NOMO-1 (cell line): ENCODE results near the gene RAB7B.
A peak's percentile ranks its signal among the peaks of the same experiment; 100 is the strongest.

Experiments
- DNase-seq, 2 experiments: peaks; one replicate each; lab custom pipeline; 2025; ENCODE audit not compliant: unreplicated experiment in 2 of 2; lab: John Stamatoyannopoulos, UW

Gene RAB7B

DNA sequence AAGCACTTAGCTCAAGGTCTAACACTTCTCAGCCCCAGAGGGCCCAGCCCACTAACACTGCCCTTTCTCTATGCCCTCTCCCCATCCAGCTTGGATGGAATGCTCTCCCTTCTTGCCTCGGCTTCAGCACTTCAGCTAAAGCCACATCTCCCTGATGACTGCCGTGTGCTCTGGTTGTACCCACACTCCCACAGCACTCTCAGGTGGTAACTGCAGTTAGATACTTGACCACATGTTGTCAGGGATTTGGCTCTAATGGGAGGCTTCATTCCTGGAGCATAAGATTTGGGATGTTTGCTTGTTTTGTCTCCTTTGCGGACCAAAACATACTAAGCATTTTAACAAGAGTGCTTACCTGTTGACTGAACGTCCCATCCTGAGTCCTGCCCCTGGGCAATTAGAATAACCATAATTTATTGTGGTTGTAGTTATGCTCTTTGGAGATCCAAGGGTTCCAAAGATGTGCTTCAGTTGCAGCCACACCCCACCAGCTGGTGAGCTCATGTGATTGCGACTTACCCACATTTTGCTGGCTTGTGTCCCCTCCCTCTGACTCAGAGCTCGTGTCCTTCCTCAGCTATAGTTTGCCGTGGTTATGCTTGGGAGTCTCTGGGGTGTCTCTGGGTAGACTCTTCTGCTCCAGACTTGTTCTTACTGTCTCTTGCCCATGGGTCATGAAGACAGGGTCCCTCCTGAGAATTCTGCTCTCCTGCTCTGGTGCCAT, 52.2 kb downstream of the RAB7B start:
- DNase-seq, result peak; percentile 32 to 42

DNA sequence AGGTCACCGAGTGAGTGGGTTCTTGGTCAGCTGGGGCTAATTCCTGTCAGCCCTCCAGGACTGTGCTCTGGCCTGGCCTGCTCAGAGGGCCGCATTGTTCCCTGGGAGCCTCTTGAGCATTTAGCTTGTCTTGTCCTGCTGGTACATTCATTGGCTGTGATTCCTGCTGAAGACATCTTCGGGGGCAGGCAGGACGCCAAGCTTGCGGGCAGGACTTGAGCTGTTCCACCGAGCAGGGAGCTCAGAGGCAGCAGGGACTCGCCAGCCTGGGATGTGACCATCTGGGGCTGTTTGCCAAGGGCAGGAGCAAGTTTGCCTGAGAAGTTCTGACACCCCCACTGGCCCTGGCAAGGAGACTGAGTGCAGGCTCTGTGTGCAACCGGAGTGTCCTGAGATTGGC, 52.9 kb downstream of the RAB7B start:
- DNase-seq, result no peak

DNA sequence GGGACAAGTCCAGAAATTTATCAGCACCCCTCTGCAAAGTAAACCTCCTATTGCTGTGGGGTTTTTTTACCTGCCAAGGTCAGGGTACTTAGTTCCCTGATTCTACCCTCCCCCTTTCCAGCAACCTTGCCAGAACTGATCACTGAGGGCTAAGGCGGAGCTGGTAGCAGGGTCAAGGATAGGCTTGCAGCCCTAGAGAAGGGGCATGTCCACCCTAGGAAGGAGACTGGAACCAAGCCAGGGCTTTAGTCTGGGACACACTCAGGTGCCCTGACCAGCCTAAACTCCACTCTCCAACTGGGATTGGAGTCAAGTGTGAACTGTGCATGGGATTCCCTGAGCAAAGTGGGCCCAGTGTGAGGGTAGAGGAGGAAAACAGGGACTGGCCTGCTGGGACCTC, 53.4 kb downstream of the RAB7B start:
- no peak for DNase-seq

DNA sequence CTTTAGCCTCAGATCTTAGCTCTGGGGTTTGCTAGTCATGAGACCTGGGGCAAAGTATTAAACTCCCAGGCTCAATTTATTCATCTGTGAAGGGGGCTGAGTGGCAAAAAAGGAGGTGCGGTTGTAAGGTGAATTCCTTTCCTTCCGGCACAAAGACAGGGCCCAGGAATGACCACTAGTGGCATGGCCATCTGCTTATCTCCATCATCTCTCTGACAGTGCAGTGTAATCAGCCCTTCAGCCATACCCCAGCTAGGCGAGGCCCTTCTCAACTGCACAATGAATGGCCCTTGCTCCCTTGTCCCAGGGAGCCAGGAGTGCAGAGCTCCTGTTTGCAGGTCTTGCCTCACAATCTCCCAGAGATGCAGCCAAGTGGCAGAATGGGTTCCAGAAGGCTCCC, 54.3 kb downstream of the RAB7B start:
- no peak for DNase-seq

- peak; percentile 60 to 69 for DNase-seq
These were observed 55.2 kb downstream of the RAB7B start for GRCh38 chr1:205948039-205948438.

GRCh38 chr1:205947024-205947423, 56.2 kb downstream of the RAB7B start:
- no peak for DNase-seq

DNA sequence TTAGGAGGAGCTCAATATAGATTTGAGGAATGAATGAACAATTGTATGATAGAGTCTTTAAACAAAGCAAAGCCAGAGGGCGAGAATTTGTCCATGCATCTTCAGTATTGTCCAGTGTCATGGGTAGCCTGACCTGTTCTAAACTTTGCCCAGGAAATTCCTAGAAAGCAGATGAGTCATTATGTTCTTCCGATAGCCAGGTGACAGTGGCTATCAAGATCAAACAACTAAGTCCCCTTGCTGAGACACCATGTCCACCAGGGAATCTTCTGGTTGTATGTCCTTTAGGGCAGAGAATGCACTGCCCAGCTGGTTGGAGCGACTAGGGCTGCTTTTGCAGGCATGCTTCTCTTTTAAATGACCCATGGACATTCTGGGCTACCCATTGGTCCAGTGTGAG, 58.1 kb downstream of the RAB7B start:
- no peak for DNase-seq

GRCh38 chr1:205944525-205944924, 58.7 kb downstream of the RAB7B start:
- DNase-seq, result no peak

GRCh38 chr1:205943245-205943644, 60.0 kb downstream of the RAB7B start, which contains the start of gene SLC26A9:
Gene SLC26A9, minus strand, starts transcription at chr1:205943456. Its CDS starts 7,636 bp downstream, at chr1:205935820.
- no peak for DNase-seq

GRCh38 chr1:205942631-205943159, 60.5 kb downstream of the RAB7B start:
- DNase-seq, result no peak

DNA sequence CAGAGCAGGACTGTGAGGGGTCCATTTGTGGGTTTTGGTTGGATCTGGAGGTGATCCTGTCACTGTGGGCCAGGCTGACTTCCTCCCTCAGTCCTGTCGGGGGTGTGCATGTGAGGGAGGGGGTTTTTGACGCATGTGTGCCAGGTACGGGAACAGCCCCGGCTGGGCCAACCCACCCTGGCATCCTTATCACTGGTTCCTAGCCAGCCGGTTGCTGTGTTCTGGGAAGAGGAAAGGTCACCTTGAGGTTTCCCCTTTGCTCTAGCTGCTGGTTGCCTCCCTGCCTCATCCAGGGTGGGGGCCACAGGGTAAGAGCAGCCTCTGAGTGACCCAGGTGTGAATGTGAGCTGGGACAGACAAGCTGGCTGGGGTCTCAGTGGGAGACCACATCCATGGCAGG, 62.5 kb downstream of the RAB7B start:
- DNase-seq, result no peak

DNA sequence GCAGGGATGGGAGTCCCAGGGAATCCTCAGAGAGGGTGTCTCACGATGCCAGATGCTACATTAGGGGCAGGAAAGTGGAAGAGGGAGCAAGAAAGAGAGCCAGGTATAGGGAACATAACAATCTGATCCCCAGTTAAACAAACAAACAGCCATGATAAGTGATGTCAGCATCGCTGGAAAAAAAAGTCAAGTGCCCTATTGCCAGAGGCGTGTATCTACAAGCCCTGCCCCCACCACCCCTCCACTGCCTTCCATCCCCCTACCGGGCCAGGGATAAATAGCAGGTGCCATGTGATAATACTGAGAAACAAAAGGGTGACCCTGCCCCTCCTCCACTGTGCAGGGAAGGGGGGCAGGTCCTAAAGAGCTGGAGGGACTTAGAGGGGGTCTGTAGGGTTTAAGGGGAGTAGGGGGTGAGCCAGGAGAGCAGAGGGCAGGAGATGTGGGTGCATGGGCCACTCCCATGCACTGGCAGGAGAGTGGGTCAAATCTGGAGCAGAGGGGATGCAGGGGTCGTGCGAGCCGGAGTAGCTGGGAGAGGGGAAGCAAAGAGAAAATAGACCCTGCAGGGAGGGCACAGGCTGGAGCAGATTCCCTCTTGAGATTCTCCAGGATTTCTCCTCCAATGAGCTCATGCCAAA, 63.4 kb downstream of the RAB7B start:
- no peak for DNase-seq

DNA sequence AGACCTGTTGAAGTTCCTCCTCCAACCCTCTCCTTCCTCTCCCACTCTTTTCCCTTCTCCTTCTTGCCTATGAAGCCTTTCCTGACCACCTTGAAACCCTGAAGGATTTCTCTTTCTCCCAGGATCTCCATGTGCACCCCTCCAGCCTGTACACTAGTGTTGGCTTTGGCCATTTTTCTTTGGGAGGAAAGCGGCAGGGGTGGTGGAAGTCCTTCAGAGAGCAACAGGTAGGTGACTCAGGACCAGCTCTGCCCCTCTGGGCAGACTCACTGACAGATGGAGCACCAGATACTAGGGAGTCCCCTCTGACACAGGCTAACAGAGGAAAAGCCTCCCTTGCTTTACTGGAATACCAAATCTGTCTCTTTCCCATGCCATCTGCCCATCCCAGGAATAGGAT, 64.5 kb downstream of the RAB7B start:
- DNase-seq, result no peak

- no peak for DNase-seq
These were observed 66.2 kb downstream of the RAB7B start for GRCh38 chr1:205936846-205937586.

DNA sequence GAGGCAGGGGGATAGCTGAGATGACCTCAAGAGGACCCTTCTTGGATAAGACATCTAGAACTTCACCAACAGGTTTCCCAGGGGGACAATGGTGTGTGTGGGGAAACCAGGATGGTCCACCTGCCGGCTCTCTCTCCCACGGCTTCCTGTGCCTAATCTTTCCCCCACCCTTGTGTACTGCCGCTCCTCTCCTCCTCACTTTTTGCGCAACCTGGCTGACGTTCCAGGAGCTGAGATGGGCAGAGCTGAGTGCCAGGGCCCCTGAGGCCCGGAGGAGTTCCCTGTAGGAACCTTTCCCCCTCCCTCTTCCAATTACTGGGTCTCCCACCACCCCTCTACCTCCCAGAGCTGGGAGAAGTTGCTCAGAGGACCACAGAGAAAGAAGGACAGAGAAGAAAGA, 66.9 kb downstream of the RAB7B start:
- no peak for DNase-seq

GRCh38 chr1:205935869-205936268, 67.3 kb downstream of the RAB7B start:
- DNase-seq, result no peak

DNA sequence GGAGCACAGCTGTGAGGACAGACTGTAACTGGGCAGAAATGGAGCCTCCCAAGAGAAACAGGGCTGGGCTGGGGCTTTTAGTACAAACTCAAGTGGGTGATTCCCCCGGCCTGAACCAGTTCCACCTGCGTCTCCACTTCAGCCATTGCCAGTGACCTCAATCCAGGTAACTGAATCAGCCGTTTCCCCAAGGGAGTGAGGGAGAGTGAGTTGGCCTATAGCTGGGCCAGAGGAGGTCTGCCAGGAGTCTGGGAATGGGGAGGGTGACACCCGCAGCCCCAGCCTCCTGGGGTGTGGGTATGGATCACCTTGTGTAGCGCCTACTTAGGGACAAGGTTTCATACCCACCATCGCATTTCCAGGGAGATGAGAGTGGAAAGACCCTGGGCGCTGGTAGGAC, 68.4 kb downstream of the RAB7B start:
- DNase-seq, result no peak

- DNase-seq, result peak in 1 of 2 experiments; percentile 41
These were observed 69.2 kb downstream of the RAB7B start for GRCh38 chr1:205933671-205934618.

DNA sequence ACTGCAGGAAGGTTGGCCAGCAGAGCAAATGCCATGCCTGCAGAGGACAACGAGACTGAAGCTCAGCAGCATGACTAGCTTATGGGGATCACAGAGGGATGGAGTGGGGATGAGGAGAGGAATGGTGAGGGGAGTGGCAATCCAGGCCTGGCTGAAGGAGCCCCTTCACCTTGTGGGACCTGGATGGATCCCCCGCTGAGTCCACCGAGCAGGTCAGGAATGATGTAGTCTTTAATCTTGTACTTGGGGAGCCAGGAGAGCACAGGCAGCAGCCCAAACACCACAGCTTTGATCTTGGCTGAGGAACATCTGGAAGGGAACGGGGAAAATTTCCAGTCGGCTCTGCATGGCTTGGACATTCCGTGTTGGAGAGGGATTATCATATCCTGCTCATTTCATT, 70.4 kb downstream of the RAB7B start:
- no peak for DNase-seq

DNA sequence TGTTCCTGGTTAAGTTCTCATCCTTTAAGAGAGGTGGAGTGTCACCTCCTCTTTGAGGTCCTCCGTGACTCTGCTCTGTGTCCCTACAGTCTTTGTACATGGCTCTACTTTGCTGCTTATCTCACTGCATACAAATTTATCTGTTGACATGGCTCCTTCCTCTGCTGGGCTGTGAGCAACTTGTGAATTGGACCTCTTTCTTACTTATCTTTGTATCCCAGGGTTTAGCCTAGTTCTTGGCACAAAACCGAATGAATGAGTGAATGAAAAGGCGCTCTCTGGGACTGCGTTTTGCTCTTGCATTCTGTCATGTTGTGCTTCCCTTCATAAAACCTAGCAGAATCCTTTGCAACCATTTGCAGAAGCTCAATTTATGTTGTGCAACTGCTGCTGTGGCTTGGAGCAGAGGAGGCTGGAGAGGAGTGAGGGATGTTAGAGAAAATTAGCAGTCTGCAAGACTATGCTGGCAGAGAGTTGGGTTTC, 72.4 kb downstream of the RAB7B start:
- peak; percentile 74 to 86 for DNase-seq
